Cardiac septum (tissue), 1 donor: ENCODE measurements around the gene FZD7. TPM values are rescaled to one million over a fixed set of nuclear protein-coding genes. Genes with fewer than 3 reads are reported as not detected.

ENCODE experiments used
- DNase-seq: peaks from one replicate; pipeline ENCODE4 v3.0.0-alpha.2; 2020; ENCODE audit warnings: low spot score
- intact Hi-C: fragments of 100-400 bp; cut with DNase I; formaldehyde crosslinking; loops from one replicate; pipeline ENCODE4 v1.14.0; 2022
- total RNA-seq: library from RNA; stranded (reverse); fragmentation: NEBNext Ultra II Directional; extraction: Animal tissue kit (Norgen Biotek cat#: 25700); gene quantifications from one replicate; pipeline ENCODE4 v1.2.1, GENCODE V29; 2021
- donor health status: DM: no; HTN: no; CAD: no.

Gene FZD7
- total RNA-seq, 1 donor from 2014 or later: 34.7 TPM

- intact Hi-C loops: loop anchor here (2.0 kb wide), 1 partner anchor 37 kb away; no protein-coding TSS in a partner anchor
- no peak for DNase-seq
These were observed 25.7 kb upstream of the FZD7 start for GRCh38 chr2:202007983-202008354.

- no peak for DNase-seq
- intact Hi-C loops: loop anchor here (2.0 kb wide), 1 partner anchor 38 kb away; no protein-coding TSS in a partner anchor
These were observed 24.6 kb upstream of the FZD7 start for GRCh38 chr2:202009019-202009481.

GRCh38 chr2:202009581-202009980, 24.1 kb upstream of the FZD7 start:
- no peak for DNase-seq
- intact Hi-C loops: loop anchor here (2.0 kb wide), 1 partner anchor 39 kb away; no protein-coding TSS in a partner anchor

- intact Hi-C loops: no loop called here
- no peak for DNase-seq
These were observed 19.3 kb upstream of the FZD7 start for GRCh38 chr2:202014318-202014717.

GRCh38 chr2:202014759-202015211, 18.9 kb upstream of the FZD7 start:
- intact Hi-C loops: no loop called here
- DNase-seq: no peak

- intact Hi-C loops: no loop called here
- DNase-seq: no peak
These were observed 18.2 kb upstream of the FZD7 start for GRCh38 chr2:202015471-202015870.

- intact Hi-C loops: no loop called here
- no peak for DNase-seq
These were observed 17.0 kb upstream of the FZD7 start for GRCh38 chr2:202016579-202017227.

- intact Hi-C loops: no loop called here
- DNase-seq: no peak
These were observed 15.7 kb upstream of the FZD7 start for GRCh38 chr2:202017940-202018339.

- intact Hi-C loops: no loop called here
- DNase-seq: no peak
These were observed 14.7 kb upstream of the FZD7 start for GRCh38 chr2:202018950-202019349.

GRCh38 chr2:202019689-202020450, 13.8 kb upstream of the FZD7 start:
- intact Hi-C loops: no loop called here
- DNase-seq: no peak

- DNase-seq: no peak
- intact Hi-C loops: no loop called here
These were observed 10.9 kb upstream of the FZD7 start for GRCh38 chr2:202022755-202023154.

GRCh38 chr2:202023198-202023903, 10.3 kb upstream of the FZD7 start:
- intact Hi-C loops: no loop called here
- DNase-seq: no peak

GRCh38 chr2:202023904-202024266, 9.8 kb upstream of the FZD7 start:
- intact Hi-C loops: no loop called here
- no peak for DNase-seq

GRCh38 chr2:202024871-202025270, 8.8 kb upstream of the FZD7 start:
- DNase-seq: no peak
- intact Hi-C loops: no loop called here

GRCh38 chr2:202025816-202026215, 7.8 kb upstream of the FZD7 start:
- intact Hi-C loops: no loop called here
- DNase-seq: no peak

- intact Hi-C loops: no loop called here
These were observed 7.1 kb upstream of the FZD7 start for GRCh38 chr2:202026507-202026906.

GRCh38 chr2:202030691-202031090, 3.0 kb upstream of the FZD7 start:
- intact Hi-C loops: loop anchor here (5.0 to 10.0 kb wide), 2 partner anchors 146 to 248 kb away; partner anchors contain the start of gene ALS2
- DNase-seq: no peak

More at GRCh38 chr2:202026507-202026906, 7.1 kb upstream of the FZD7 start:
- DNase-seq: no peak

- intact Hi-C loops: loop anchor here (5.0 to 10.0 kb wide), 2 partner anchors 147 to 249 kb away; partner anchors contain the start of gene ALS2
These were observed 2.3 kb upstream of the FZD7 start for GRCh38 chr2:202031246-202031951.

GRCh38 chr2:202032846-202033316, 774 bp upstream of the FZD7 start:
- DNase-seq: peak; percentile 80
- intact Hi-C loops: loop anchor here (5.0 to 10.0 kb wide), 2 partner anchors 148 to 251 kb away; partner anchors contain the start of gene ALS2

More at GRCh38 chr2:202031246-202031951, 2.3 kb upstream of the FZD7 start:
- DNase-seq: no peak
